Fibroblast of villous mesenchyme (primary cell): Measurements from ENCODE around the gene KCNK5. TPM values are rescaled to one million over a fixed set of nuclear protein-coding genes. Genes with fewer than 3 reads are reported as not detected.

Experiments
- DNase-seq: peaks from one replicate; pipeline ENCODE4 v3.0.0-alpha.2; 2010; ENCODE audit warnings: low read depth
- H3K4me3 ChIP-seq: 2 replicates; pipeline ENCODE4 v1.5.1; 2011; ENCODE audit warnings: low read depth, mild to moderate bottlenecking, low read length
- total RNA-seq: library from RNA; depleted of rRNA; stranded (reverse); fragments of >200 nt; gene quantifications from 2 replicates; pipeline ENCODE4 v1.2.3, GENCODE V29; 2012
- TF ChIP-seq, protein P1 (sequence below): IDR thresholded peaks from 2 replicates; pipeline ENCODE4 v1.5.1; 2012; ENCODE audit warnings: low read depth, mild to moderate bottlenecking, low read length; ENCODE audit not compliant: insufficient read depth

The KCNK5 gene
- total RNA-seq, 1 donor = not detected

DNA sequence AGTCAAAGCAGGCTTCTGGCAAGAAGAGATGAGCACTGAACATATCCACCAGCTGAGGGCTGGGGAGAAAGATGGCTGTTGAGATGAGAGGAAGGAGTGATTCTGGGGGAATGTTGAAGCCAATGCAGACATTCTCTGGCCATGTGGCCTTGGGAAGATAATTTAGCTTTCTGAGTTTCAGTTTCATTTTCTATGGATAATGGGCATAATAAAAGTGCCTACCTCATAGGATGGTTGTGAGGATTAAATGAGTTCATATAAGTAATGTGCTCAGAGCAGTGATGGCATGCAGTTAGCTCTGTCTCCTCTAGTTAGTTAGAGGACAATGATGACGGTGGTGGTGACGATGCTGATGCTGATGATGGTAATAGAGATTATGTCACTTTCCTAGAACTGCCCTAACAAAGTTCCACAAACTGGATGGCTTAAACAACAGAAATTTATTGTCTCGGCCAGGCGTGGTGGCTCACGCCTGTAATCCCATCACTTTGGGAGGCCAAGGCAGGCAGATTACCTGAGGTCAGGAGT is 18.5 kb upstream of the KCNK5 start:
- no peak overlapping the region for H3K4me3 ChIP-seq
- TF ChIP-seq, protein P1, sequence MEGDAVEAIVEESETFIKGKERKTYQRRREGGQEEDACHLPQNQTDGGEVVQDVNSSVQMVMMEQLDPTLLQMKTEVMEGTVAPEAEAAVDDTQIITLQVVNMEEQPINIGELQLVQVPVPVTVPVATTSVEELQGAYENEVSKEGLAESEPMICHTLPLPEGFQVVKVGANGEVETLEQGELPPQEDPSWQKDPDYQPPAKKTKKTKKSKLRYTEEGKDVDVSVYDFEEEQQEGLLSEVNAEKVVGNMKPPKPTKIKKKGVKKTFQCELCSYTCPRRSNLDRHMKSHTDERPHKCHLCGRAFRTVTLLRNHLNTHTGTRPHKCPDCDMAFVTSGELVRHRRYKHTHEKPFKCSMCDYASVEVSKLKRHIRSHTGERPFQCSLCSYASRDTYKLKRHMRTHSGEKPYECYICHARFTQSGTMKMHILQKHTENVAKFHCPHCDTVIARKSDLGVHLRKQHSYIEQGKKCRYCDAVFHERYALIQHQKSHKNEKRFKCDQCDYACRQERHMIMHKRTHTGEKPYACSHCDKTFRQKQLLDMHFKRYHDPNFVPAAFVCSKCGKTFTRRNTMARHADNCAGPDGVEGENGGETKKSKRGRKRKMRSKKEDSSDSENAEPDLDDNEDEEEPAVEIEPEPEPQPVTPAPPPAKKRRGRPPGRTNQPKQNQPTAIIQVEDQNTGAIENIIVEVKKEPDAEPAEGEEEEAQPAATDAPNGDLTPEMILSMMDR = no peak
- DNase-seq = no peak

DNA sequence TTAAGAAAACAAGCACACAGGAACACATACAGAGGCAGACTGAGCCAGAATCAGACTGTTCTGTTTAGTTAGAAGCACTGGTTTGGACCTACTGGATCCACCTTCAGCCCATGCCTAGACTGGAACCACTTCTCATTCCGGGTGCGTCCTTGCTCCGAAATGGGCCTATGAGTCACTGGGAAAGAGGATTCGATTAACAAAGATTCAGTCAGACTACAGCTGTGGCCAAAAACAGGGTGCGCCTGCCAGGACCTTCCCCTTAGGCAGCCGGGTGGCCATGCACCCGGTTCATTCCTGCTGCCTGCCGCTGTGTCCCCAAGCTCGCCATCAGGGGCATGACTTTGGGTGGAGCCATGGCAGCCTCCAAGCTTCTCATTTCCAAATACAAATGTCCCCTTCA is 14.5 kb upstream of the KCNK5 start:
- TF ChIP-seq, protein P1 = no peak
- no peak overlapping the region for H3K4me3 ChIP-seq
- no peak for DNase-seq

DNA sequence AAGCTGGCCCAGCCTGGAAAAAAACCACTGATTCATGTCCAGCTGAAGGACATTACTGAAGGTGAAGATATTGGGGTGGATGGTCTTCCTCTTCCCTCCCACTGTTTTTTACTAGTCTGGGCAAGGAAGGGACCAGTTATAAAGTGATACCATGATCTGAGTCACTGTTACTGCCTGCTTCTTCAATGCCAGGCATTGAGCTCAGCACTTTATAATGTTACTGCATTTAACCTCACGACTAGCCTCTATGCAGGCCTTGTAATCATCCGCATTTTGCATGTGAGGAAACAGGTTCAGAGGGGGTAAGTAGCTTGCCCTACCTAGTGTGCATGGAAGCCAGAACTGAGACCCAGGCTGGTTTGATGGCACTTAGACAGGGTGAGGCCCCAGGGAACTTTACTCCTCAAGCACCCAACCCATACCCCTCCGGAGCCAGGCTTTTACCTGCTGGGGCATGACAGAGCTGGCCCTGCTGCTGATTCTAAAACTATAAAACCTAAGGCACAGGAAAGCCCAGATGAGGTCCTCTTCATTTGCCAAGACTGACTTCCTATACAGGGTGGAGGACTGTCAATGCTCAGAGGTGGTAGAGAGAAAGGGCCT is 11.0 kb upstream of the KCNK5 start:
- no peak overlapping the region for H3K4me3 ChIP-seq
- TF ChIP-seq, protein P1 = no peak
- DNase-seq = no peak

DNA sequence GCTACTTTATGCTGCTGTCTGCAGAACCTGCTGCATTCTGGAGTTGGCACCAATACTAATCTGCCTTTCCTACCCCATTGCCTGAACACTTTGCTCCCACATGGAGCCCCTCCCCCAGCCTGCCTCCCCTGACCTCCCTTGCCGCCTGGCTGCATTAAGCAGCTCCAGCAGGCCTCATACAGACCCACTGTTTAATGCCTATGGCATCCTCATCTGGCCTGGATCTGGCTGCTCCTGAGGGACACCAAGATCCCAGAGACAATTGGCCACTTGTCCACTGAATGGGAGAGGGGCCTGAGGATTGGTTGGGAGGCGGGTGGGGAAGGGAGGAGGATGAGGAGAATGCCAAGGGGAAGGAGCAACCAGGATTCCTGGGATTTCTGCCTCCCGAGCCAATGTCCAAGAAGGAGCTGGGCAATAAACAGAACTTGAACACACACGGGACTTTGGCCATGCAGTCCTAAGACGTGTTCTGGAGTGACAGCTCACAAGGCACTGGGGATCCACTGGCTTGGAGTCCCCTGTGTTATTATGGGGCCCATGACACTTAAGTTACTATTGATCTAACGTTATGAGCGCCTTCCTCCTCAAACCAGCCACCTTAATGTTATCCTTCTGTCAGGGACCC is 10.4 kb upstream of the KCNK5 start:
- TF ChIP-seq, protein P1 = no peak
- DNase-seq = no peak
- H3K4me3 ChIP-seq = no peak overlapping the region

DNA sequence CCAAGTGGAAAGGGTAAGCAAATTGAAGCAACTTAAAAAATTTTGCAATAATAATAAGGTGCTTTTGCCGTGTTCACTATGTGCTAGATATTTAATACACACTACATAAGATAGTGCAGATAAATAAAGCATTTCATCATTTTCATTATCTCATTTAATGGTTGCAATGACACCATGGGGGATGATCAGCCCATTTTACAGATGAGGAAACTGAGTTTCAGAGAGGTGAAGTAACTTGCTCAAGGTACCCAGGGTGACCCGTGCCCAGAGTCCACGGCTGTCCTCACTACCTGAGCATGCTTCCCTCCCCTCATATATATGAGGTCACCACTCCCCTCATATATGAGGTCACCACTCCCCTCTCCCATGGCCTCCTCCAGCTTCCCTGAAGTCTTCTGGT is 7.5 kb upstream of the KCNK5 start:
- no peak overlapping the region for H3K4me3 ChIP-seq
- TF ChIP-seq, protein P1 = no peak
- no peak for DNase-seq

DNA sequence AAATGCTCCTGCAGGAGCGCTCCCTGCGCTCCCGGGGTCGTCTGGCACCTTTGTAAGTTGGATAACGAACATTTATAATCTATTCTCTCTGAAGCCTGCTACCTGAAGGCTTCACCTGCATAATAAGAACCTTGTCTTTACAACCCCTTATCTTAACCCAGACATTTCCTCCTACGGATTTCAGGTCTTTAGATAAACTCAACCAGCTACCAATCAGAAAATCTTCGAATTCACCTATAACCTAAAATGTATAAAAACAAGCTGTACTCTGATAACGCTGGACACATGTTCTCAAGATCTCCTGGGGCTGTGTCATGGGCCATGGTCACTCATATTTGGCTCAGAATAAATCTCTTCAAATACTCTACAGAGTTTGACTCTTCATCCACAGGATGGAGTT is 4.1 kb upstream of the KCNK5 start:
- no peak overlapping the region for H3K4me3 ChIP-seq
- DNase-seq = no peak
- TF ChIP-seq, protein P1 = no peak
